ENCODE results near the gene LMBR1. TPM values are rescaled to one million over a fixed set of nuclear protein-coding genes. Genes with fewer than 3 reads are reported as not detected.

LMBR1 gene
- total RNA-seq, 1 experiment from 2014 or later, result 82.6 TPM

DNA sequence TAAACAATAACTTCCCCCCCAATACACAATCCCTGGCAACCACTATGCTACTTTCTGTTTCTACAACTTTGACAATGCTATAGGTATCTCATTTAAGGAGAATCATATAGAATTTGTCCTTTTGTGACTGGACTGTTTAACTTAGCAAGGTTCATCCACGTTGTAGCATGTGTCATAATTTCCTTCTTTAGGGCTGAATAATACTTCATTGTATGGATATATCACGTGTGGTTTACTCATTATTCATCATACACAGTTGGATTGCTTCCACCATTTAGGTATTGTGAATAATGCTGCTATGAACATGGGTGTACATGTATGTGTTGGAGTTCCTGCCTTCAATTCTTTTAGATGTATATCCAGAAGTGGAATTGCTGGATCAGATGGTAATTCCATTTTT lies 111.0 kb downstream of the LMBR1 start:
- ChIA-PET POLR2A (no interaction called here), CTCF (interaction anchor here (0.6 kb wide), 1 partner anchor 9 kb away, joined by 3 read pairs; no protein-coding TSS in a partner anchor)
- intact Hi-C loops (cut with micrococcal nuclease; ENCODE audit: unreplicated experiment) (no loop called here), in situ Hi-C loops (cut with HindIII; ENCODE audit: low pct_unique_long_range_greater_than_20kb, low sequenced_read_pairs) (no loop called here)
- TF ChIP-seq SIN3A (IDR thresholded peaks at IDR 0.05; ENCODE audit: borderline replicate concordance, insufficient read depth, low read depth, low read length) (no peak), POLR2AphosphoS5 (IDR thresholded peaks at IDR 0.05; ENCODE audit: low read depth, low read length) (no peak), TCF7L2 (IDR thresholded peaks at IDR 0.05; ENCODE audit: low read depth, low read length) (no peak)
- TF ChIP-seq, protein P1, sequence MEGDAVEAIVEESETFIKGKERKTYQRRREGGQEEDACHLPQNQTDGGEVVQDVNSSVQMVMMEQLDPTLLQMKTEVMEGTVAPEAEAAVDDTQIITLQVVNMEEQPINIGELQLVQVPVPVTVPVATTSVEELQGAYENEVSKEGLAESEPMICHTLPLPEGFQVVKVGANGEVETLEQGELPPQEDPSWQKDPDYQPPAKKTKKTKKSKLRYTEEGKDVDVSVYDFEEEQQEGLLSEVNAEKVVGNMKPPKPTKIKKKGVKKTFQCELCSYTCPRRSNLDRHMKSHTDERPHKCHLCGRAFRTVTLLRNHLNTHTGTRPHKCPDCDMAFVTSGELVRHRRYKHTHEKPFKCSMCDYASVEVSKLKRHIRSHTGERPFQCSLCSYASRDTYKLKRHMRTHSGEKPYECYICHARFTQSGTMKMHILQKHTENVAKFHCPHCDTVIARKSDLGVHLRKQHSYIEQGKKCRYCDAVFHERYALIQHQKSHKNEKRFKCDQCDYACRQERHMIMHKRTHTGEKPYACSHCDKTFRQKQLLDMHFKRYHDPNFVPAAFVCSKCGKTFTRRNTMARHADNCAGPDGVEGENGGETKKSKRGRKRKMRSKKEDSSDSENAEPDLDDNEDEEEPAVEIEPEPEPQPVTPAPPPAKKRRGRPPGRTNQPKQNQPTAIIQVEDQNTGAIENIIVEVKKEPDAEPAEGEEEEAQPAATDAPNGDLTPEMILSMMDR (IDR thresholded peaks at IDR 0.05), result no peak
- TF ChIP-seq, protein P2, sequence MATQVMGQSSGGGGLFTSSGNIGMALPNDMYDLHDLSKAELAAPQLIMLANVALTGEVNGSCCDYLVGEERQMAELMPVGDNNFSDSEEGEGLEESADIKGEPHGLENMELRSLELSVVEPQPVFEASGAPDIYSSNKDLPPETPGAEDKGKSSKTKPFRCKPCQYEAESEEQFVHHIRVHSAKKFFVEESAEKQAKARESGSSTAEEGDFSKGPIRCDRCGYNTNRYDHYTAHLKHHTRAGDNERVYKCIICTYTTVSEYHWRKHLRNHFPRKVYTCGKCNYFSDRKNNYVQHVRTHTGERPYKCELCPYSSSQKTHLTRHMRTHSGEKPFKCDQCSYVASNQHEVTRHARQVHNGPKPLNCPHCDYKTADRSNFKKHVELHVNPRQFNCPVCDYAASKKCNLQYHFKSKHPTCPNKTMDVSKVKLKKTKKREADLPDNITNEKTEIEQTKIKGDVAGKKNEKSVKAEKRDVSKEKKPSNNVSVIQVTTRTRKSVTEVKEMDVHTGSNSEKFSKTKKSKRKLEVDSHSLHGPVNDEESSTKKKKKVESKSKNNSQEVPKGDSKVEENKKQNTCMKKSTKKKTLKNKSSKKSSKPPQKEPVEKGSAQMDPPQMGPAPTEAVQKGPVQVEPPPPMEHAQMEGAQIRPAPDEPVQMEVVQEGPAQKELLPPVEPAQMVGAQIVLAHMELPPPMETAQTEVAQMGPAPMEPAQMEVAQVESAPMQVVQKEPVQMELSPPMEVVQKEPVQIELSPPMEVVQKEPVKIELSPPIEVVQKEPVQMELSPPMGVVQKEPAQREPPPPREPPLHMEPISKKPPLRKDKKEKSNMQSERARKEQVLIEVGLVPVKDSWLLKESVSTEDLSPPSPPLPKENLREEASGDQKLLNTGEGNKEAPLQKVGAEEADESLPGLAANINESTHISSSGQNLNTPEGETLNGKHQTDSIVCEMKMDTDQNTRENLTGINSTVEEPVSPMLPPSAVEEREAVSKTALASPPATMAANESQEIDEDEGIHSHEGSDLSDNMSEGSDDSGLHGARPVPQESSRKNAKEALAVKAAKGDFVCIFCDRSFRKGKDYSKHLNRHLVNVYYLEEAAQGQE (IDR thresholded peaks at IDR 0.05; ENCODE audit: insufficient read depth in 1 of 2, low read depth in 2 of 2, low read length in 1 of 2), result no peak
- Histone ChIP-seq H3K4me3 (ENCODE audit: low read depth in 2 of 2, low read length in 2 of 2) (no peak overlapping the region), H3K36me3 (ENCODE audit: control insufficient read depth, insufficient read depth, low read length) (no peaks in the 10 kb centered on the region), H3K27me3 (ENCODE audit: control insufficient read depth, insufficient read depth, low read length) (no peaks in the 10 kb centered on the region), H3K4me1 (ENCODE audit: control insufficient read depth, insufficient read depth, low read length) (no peaks in the 10 kb centered on the region), H3K9me3 (ENCODE audit: control insufficient read depth, insufficient read depth, low read depth, low read length) (no peaks in the 10 kb centered on the region), H3K27ac (ENCODE audit: low read length) (no peak overlapping the region)
- ATAC-seq (no peak), DNase-seq (ENCODE audit: low read depth, low spot score) (no peak)
- BruUV-seq (replicated peaks), result no TSS peak

DNA sequence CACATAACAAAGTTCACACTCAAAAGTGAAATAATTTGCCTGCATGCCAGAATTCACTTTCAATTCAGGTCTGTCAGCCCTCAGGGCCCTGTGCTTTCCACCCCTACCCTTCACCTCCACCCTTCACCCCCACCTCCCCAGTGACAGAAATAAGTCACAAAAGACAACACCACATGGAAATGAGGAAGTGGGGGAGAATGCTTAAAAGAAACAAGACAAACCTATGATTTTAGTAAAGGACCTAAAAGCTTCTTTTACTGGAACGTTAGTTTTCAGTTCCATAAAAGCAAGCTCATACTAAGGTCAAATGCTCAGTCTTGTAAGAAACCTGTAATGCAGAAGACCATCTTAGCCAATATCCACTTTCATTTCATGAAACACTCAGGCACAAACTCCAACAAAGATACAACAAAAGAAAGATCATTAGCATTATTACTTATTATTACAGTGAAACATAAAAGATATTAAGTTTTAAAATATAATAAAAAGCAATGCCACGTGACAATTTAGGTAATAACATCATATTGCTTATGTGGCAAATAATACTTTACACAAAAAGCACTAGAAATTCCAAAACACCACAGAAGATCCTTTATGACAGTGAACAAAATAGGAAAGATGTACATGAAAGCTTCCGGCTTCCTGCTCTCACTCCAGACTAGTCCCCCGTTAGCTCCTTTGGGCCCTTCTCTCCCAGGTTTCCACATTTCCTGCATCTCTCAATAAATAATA lies 112.1 kb downstream of the LMBR1 start:
- POLR2A ChIA-PET, result no interaction called here
- no peak for ATAC-seq
- no TSS peak for BruUV-seq (replicated peaks)

More for the DNA sequence above, 112.1 kb downstream of the LMBR1 start:
- CTCF ChIA-PET, result no interaction called here
- TF ChIP-seq, protein P1 (IDR thresholded peaks at IDR 0.05), result no peak
- TF ChIP-seq POLR2AphosphoS5 (IDR thresholded peaks at IDR 0.05; ENCODE audit: low read depth, low read length) (no peak), SIN3A (IDR thresholded peaks at IDR 0.05; ENCODE audit: borderline replicate concordance, insufficient read depth, low read depth, low read length) (no peak), TCF7L2 (IDR thresholded peaks at IDR 0.05; ENCODE audit: low read depth, low read length) (no peak)
- TF ChIP-seq, protein P2 (IDR thresholded peaks at IDR 0.05; ENCODE audit: insufficient read depth in 1 of 2, low read depth in 2 of 2, low read length in 1 of 2), result no peak
- Histone ChIP-seq H3K4me1 (ENCODE audit: control insufficient read depth, insufficient read depth, low read length) (no peaks in the 10 kb centered on the region), H3K36me3 (ENCODE audit: control insufficient read depth, insufficient read depth, low read length) (no peaks in the 10 kb centered on the region), H3K4me3 (ENCODE audit: low read depth in 2 of 2, low read length in 2 of 2) (no peak overlapping the region), H3K9me3 (ENCODE audit: control insufficient read depth, insufficient read depth, low read depth, low read length) (no peaks in the 10 kb centered on the region), H3K27ac (ENCODE audit: low read length) (no peak overlapping the region), H3K27me3 (ENCODE audit: control insufficient read depth, insufficient read depth, low read length) (no peaks in the 10 kb centered on the region)
- in situ Hi-C loops (cut with HindIII; ENCODE audit: low pct_unique_long_range_greater_than_20kb, low sequenced_read_pairs), result no loop called here
- intact Hi-C loops (cut with micrococcal nuclease; ENCODE audit: unreplicated experiment), result no loop called here
- no peak for DNase-seq (ENCODE audit: low read depth, low spot score)
